HG02759 (cell line): Measurements from ENCODE around the gene ARHGAP8.
"Not testable (repeated sequence)": the region's sequence is repeated elsewhere in the genome, so short reads cannot be mapped to it uniquely, and the experiment has no call there.

ENCODE experiments used
- ATAC-seq: cut with Tn5 transposase; IDR thresholded peaks from one replicate; pipeline ENCODE4 v1.9.1; 2021; ENCODE audit warnings: mild to moderate bottlenecking, moderate library complexity; ENCODE audit not compliant: unreplicated experiment

Gene ARHGAP8

DNA sequence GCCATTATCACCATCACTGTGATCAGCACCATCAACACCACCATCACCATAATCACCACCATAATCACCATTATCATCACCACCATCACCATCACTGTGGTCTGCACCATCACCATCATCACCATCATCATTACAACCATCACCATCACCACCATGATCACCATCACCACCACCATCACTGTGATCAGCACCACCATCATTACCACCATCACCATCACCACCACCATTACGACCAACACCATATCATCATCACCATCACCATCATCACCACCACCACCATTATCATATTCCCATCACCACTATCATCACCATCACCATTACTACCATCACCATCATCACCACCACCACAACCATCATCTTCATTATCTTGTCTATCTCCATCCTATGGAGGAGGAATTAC is 132.2 kb downstream of the ARHGAP8 start:
- no peak for ATAC-seq

DNA sequence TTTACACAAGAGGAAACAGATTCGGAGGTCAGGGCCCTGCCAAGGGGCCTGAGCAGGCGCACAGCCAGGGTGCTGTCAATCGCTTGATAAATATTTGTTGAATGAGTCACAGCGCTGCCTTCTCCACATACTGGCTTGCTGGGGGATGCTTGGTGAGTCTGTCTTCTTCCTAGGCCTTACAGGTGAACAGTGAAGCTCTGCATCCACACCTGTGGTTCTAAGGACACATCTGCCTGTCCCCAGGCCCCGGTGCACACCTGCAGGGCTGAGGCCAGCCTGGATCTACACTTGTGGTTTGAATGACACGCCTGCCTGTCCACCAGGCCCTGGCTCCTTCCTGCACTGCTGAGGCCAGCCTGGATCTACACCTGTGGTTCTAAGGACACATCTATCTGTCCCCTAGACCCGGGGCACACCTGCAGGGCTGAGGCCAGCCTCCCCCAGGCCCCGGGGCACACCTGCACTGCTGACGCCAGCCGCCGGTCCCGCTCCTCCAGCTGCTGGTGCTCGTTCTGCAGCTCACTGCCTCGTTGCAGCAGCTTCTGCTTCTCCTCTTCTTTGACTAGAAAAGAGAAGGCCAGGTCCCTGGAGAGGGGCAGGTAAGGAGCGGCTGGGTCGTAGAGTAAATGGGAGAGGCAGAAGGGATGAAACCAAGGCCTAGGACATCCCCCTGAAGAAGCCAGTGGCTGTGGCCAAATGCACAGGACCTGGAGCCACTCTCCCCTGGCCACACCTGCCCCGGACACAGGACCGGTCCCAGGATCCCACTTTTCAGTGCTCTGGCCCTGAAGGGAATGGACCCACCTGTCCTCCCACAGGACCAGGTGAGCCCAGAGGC is 132.8 kb downstream of the ARHGAP8 start:
- ATAC-seq = no peak

DNA sequence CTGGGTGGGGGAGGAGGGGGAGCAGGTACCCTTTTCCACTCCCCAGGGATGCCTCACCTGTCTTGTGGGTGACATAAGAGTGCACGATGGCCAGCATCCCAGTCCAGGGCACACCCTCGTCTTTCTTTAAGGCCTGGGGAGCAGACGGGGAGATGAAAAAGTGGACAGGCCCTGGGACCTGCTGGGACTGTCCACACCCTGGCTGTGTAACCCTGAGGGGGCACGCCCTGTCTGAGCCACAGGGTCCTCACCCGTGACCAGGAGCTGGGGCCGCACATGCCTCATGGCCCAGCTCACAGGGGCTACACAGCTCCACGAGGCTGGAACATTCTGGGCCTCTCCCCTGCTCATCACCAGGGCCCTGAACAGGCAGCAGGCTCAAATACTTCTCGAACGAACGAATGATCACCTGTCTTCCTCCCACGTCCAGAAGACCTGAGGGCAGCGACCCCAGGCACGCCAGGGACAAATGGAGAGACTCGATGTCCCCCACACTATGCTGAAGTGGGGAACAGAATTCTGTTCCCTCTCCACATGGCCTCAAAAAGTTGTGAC is 133.5 kb downstream of the ARHGAP8 start:
- ATAC-seq = no peak

DNA sequence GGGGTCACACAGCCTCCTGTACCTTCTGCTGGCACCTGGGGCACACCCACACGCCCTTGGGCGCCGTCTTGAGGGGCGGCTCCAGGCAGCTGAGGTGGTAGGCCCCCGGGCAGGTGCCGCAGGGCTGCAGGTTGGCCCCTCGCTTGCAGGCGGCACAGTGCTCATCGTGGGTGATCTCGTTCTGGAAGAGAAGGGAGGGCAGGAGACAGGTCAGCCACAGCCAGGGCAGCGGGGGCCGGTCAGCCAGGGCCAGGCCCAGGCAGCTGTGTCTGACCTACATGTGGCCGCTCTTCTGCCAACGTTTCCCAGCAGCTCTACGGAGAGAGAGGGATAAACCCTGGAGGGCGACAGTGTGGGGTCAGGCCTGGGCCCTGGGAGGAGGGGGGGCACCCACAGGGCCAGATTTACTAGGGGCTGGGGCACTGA is 135.6 kb downstream of the ARHGAP8 start:
- ATAC-seq = no peak

DNA sequence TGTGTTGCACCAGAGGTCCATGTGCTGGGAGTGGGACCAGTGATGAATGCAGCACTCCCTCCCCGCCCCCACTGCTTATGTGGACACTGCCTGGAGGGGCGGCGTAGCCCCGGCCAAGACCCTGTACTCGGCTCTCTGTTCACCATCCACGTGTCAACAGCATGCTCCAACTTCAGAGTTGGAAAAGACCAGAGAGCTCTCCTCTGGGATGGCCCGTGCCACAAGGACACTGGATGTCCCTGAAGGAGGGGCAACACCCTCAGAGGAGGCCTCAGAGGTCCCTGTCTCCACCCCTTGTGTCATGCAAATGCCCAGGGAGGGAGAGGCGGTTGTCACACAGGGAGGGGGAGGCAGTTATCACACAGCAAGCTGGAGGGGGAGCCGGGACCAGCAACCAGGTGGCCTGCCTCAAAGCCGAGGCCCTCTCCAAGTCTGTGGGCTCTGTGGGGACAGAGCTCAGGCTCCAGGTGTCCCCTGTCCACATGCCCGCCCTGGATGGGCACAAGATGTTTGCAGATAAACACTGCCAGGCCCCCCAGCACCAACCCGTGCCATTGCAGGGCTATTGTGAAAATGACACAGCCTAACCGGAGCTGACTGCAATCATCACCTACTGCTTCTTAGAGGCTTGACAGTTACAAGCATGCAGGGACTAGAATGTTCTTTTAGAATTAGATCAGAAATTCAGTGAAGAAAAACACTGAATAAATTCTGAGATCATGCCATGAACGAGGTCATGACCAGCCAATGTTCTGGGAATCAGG is 136.3 kb downstream of the ARHGAP8 start:
- no peak for ATAC-seq

DNA sequence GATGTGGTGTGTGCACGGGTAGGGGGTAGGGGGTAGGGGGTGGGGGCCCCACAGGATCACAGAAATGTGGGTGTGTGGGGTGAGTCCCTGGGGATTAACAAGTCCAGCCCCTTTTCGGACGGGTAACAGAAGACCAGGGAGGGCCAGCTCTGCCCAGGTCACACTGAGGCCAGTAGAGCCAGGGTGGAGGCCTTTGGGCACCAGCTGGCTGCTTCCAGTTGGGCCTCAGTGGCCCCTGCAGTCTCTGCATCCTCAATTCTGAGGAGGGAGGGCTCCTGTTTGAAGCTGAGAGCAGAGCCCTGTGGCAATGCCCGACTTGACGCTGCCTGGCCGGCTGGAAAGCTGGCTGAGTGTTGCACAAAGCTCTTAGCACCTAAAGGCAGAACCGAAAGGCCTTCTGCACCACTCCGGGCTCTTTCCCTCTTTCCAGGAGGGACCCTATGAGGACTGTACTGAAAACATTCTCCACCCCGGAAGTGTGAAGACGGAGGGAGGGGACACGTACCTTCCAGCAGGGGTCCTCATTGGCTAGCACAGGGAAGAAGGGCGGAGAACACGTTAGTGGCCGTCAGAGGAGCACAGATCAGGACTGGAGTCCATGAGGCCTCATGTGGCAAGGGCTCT is 137.0 kb downstream of the ARHGAP8 start:
- ATAC-seq = no peak

DNA sequence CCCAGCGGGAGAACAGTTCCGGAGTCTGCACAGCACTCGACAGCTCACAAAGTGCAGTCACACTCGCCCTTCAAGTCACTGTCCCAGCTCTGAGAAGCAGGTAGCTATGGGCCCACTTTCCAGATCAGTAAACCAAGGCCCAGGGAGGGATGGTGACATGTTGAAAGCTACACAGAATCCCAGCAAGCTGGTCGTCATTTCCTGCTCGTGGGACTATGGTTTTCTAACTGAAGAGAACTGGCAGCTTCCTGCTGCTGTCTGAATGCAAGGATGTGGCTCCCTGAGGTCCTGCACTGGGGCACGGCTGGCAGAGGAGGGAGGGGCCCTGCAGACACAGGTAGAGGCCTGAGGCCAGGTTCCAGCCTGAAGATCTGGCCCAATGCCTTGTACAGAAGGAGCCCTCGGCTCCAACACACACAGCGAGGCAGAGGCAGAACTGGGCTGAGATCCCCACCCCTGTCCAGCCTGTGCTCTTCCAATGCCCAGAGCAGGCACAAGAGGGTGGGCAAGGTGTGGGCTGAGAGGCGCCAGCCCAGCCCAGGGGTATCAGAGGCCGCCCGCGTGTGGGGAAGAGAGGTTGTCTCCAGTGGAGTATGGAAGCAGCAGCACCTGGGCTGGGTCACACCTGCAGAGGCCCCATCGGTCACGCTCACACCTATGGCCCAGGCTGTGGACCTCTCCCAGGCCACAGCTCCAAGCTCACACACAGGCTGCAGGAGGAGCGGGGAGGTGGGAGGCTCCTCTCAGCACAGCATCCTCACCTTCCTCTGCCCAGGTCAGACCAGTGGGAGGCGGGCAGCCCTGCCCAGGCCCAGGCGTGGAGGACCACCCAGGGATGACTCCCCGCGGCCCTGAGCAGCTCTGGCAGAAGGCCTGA is 138.3 kb downstream of the ARHGAP8 start:
- ATAC-seq = no peak

DNA sequence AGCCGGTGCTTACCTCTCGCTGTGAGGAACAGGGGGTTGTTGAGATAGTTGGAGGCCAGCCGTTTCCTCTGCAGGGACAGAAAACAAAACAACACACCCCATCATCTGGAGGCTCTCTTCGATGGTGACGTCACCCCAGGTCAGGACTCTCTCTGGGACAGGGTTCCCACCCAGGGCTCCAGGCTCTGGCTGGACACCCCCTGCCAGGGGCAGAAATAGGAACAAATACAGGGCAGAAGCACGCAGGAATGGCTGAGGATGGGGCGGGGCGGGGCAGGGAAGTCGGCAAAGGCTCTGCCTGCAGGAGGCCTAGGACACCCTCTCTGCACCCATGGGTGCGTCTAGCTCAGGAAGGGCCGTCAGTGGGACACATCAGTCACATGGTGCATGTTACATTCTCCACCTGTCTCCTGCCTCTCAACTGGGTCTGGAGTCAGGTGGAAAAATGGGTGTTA is 138.9 kb downstream of the ARHGAP8 start:
- no peak for ATAC-seq

DNA sequence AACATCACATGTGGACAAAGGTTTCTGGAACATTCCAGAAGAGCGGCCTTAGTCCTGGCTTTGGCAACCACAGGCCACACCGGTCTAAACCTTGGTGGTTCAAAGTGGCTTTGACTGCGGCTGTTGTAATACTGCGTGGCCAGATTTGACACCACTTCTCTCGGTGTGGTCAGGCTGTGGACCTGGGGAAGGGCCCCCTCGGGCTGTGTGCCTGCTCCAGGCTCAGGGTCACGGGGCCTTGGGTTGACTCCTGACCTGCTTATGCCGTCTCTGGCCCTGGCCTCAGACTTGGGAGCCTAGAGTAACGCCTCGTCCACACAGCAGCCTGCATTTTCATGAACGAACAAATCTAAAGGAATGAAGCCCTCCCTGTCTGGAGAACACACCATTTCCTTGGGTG is 139.4 kb downstream of the ARHGAP8 start:
- no peak for ATAC-seq

DNA sequence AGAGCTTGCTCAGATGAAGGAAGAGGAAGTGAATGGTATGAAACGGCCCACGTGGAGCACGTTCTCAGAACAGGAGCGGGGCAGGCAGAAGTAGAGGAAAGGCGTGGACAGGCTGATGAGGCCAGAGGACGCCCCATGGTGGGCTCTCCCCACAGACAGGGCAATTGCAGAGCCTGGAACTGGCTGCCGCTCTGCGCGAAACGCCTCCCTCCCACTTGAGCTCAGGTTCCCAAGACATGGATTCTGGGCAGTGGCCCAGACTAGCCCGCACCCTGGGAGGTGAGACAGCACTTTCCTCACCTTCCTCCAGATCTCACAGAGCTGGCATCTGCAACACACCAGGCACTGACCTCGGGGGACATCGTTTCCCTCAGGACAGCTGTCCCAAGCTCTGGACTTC is 139.9 kb downstream of the ARHGAP8 start:
- ATAC-seq = no peak

DNA sequence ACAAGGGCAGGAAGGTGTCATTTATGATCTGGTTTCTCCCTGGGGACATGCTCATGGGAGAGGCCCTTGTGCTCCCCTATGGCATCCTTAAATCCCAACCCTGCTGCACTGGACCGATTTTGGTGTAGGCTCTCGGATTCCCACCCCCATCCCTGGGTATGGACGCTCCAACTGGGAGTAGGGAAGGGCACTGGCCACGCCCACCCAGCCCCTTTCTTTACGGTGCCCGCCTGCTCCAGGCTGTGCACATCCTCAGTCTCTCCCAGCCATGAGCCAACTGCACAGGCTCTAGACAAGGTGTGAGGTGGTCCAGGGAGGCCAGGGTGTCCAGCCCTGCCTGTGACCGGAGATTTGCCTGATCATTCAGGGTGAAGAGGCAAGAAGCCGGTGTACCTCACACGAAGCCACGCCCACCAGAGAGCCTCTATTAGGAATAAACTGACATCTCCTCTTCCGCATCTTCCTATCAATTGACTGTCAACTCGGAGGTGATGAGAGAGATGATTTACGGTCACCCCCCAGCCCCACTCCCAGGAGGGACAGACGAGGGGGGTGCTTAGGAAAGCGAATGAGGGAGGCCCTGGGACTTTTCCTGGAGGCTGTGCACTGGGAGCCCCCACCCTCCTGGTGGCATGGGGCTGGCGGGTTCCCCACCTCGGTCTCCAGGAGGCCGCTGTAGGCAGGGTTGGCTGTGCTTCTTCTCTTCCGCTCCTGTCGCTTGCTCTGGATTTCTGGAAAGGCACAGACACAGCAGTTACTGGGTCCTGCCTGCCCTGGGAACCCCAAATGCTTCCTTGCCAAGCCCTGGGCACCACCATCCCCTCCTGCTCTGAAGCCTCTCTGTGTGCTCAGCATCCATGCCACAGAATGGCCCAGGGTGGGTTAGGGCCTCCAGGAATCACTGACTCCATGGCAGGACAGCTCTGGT is 140.7 kb downstream of the ARHGAP8 start:
- no peak for ATAC-seq

DNA sequence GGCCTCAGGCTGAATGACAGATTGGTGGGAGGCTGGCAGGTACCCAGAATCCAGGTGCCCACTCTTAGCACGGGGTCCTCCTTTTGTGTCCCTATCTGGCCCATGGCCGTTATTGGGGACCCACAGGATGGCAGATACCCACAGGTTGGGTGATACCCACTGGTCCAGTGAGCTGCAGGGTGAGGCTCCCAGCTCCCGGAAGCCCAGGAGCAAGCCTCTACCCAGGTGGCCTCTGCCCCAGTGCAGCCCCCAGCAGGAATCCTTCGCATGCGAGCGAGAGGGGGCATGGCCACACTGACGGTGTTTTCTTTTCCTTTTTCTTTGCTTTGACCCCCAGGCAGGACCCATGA is 141.3 kb downstream of the ARHGAP8 start:
- ATAC-seq = no peak

DNA sequence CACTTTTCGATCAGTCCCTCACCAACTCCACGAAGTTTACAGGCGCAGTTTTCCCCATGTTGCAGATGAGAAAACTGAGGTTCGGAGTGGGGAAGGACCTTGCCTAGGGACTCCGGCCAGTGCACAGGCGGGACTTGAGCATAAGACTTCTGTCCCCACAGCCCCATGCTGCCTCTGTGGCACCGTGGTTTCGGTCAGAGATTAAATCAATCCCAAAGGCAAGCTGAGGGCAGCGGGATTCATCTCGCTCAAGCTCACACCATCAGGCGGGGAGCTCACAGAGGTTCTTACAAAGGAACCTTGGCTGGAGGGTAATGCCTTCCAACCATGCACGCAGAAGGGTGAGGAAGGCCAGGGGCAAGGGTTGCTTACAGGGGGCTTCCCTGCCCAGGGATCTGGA is 141.9 kb downstream of the ARHGAP8 start:
- no peak for ATAC-seq

DNA sequence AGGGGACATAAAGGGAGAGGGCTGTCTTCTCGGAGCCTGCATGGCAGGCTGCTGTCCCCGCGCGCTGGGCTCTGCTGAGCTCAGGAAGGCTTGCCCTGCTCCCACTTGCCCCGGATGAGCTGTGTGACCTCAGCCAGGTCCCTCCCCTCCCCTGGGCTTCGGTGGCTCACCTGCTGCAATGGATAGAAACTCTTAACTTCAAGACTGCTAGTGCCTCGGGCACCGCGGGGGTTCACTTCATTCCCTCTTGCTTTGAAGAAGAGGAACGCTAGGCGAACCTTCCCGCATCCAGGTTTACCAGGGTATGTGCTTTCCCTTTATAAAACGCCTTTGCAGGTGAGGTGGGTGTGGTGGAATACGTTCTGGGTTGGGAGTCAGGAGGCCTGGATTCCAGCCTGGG is 142.4 kb downstream of the ARHGAP8 start:
- ATAC-seq = no peak

DNA sequence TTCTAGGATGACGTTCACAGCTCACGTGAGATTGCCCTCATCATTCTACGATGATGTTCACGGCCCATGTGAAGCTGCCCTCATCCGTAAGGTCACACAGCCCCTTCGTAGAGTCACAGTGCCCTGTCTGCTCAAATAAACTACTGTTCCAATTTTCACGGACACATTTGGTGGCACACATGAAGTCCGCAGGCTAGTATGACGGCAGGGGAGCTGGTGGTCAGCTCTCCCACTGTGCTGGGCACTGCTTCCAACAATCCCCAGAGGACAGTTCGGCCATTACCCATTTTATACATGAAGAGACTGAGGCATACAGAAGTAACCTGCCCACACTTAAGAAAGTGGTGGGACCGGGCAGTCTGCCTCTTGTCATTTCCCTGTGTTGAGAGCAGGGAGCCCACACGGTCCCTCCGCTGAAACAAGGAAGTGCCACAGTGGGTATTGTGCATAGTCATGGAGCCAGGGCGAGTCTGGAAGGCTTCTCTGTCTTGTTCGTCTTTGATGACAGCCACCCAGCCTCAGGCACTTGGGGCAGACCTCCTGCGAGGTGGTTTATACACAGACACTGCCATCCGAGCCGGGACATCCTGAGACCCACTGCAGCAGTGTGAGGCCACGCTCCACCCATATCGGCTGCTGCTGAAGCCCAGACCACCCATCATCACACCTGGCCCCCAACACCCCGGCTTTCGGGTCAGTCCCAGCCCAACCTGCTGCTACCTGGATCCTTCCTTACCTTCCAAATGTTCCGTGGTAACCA is 143.1 kb downstream of the ARHGAP8 start:
- no peak for ATAC-seq

DNA sequence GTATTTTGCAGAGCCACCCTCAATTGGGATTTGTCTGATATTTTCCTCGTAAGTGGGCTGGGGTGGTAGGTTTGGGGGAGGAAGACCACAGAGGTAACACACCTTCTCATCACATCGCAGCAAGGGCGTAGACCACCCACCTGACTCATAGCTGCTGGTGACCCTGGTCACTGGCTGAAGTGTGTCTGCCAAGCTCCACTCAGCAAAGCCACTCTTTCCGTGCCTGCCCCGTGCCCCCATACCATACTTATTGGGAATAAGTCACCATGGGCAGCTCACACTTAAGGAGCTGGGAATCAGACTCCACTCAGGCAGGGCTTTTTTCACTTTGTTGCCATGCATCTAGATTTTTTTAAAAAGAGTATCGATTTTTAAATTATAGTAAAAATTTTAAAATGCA is 145.9 kb downstream of the ARHGAP8 start:
- ATAC-seq = no peak

DNA sequence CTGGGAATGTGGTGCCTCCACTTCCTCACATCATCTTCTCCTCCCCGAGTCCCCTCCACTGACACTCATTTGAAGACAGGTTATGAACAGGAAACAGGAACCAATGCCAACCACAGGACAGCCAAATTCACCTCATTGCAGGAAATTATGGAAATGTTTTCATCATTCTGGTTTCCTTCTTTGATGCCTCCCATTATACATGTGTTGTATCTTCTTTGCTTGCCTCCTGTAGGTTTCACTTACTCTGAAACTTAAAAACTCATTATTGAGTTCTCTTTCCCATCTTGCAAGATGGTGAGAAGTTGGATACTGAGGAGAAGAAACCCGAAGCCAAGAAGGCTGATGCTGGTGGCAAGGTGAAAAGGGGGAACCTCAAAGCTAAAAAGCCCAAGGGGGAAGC is 148.9 kb downstream of the ARHGAP8 start:
- no peak for ATAC-seq

DNA sequence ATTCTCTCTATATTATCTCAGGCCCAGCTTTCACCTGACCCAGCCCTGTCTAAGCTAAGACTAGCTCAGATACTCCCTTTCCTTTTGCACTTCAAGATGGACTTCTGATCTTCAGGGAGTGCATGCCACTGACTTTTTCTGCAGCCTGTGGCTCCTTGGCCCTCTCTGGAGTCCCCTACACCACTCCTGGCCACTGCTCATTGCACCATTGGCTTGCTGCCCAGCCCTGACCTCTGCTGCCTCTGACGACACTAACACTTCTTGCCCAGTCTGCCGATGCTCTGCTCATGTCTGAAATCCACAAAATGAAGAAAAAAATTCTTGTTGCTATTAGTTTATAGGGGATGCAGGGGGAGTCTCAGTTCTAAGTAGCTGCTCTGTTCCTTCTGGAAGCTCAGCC is 150.8 kb downstream of the ARHGAP8 start:
- not testable (repeated sequence) for ATAC-seq
